DOHH2 (cell line): ENCODE results near the gene LMO7.

Source experiments
- EZH2phosphoT487 ChIP-seq: fragments of 200-600 bp; sonication (generic); IDR thresholded peaks from 2 replicates; pipeline ENCODE4 v1.6.1; 2017; ENCODE audit warnings: borderline replicate concordance, mild to moderate bottlenecking, antibody characterized with exemption, low read length, moderate library complexity, mixed read lengths
- TF ChIP-seq, protein P1 (sequence below): fragments of 200-600 bp; sonication (generic); IDR thresholded peaks from one replicate; pipeline ENCODE4 v1.5.1; 2014; ENCODE audit warnings: antibody characterized with exemption, mild to moderate bottlenecking, low read depth, low read length; ENCODE audit not compliant: poor library complexity, severe bottlenecking

DNA sequence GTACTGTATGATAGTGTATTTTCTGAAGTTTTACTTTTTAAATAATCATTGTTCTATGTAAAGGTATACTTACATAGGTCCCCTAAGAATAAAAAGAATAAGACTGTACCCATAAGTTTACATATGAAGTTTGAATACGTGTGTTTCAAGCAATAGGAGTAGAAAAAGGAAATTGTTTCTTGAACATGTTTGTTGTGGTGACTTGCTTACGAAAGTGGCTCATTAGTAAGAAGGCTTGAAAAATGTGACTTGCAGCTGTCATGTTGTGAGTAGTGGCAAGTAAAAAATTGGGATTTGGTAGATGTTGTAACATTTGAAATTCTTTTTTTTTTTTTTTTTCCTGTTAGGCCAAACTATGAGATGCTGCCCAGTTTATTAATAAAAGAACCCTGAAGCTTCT is 203.3 kb downstream of the LMO7 start:
- TF ChIP-seq, protein P1, sequence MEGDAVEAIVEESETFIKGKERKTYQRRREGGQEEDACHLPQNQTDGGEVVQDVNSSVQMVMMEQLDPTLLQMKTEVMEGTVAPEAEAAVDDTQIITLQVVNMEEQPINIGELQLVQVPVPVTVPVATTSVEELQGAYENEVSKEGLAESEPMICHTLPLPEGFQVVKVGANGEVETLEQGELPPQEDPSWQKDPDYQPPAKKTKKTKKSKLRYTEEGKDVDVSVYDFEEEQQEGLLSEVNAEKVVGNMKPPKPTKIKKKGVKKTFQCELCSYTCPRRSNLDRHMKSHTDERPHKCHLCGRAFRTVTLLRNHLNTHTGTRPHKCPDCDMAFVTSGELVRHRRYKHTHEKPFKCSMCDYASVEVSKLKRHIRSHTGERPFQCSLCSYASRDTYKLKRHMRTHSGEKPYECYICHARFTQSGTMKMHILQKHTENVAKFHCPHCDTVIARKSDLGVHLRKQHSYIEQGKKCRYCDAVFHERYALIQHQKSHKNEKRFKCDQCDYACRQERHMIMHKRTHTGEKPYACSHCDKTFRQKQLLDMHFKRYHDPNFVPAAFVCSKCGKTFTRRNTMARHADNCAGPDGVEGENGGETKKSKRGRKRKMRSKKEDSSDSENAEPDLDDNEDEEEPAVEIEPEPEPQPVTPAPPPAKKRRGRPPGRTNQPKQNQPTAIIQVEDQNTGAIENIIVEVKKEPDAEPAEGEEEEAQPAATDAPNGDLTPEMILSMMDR, result no peak
- no peak for TF ChIP-seq EZH2phosphoT487
